HUDEP-2 (cell line): ENCODE results near the gene GNG14.
"Not testable (repeated sequence)": the region's sequence is repeated elsewhere in the genome, so short reads cannot be mapped to it uniquely, and the experiment has no call there.

Experiments used
- DNase-seq, 76 experiments: peaks; one replicate each; lab custom pipeline; 2025; ENCODE audit not compliant: unreplicated experiment in 76 of 76; lab: John Stamatoyannopoulos, UW

The GNG14 gene

DNA sequence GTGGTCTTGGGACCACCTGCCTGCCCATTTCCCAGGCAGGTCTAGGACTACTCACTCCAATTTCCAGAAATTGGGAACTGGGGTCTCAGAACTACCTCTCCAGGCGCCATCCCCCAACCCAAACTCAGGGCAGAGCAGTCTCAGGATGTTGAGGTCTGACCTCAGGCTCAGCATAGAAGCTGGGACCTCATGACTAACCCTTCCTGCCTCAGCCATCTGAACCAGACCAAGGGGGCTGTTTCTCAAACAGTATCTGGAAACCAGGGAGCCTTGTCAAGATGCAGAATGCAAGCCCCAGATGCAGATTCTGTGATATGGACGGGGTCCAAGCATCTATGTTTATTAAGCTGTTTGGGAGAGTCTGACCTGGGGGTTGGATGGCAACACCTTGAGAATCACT is 7.3 kb downstream of the GNG14 start:
- no peak for DNase-seq

DNA sequence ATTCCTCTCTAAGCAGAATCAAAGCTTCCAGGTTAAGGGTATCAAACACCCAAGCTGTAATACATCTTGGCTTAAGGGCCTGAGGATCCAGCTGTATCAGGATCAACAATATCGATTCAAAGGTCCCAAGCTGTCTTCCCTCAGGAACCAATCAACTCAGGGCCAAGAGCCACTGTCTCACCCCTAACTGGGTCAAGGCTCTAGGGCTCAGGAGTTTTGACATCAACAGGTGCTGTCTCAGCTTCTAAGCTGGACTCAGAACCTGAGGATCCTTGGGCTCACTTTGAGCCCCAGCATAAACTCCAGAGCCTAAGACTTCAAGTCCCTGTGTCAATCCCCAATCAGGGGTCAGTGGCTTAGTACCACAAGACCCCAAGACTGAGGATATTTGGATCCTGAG is 7.7 kb downstream of the GNG14 start:
- DNase-seq: peak in 1 of 76 experiments; percentile 12

DNA sequence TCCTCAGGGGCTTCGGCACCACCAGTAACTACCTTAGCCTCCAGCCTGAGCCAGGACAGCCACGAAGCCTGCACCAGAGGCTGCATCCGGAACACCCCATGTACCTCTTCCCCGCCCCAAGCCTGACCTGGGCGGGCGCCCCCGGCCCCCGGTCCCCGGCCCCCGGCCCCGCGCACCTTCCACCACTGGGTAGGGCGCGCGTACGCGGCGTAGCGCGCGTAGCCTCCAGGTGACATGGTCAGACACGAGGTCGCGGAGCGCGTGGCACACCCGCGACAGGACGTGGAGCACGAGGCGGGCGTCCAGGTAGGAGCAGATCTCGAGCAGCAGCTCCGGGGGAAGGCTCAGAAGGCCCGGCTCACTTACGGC is 8.2 kb downstream of the GNG14 start:
- peak in 2 of 76 experiments; percentile 36 to 54 for DNase-seq

DNA sequence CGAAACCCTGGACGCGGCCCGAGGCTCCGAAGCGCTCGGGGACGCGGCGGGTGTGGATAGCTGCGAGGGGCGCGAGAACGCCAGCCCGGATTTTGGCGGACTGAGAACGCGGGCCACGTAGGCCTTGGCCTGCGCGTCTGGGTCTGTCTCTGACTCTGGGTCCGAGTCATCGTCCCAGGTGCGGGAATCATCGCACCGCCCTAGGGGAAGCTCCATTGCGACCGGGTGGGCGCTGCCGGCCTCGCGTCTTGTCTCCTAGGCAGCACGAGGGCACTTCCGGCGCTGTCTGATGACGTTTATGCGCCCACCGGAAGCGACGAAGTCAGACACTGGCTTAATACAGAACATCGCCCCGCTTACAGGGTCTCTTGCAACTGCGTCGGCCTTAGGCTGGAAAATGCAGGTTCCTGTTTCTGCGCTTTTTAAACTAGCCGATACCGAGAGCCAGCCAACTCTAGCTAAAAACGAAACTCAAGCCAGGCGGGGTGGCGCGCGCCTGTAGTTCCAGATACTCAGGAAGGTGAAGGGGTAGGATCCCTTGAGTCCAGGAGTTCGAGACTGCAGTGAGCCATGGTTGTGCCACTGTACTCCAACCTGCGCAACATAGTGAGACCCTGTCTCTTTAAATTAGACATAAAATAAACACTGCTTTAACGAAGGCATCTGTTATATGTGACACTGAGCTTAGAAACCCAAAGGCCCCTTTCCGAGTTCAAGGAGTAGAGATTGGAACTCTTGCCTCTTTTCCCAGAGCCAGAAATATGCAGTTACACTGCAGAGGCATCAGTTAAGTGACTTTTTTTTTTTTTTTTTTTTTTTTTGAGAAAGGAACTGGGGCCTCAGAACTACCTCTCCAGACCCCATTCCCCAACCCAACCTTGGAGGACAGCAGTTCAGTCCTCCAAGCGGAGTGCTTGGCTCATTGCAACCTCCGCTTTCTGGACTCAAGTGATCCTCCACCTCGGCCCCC is 8.9 kb downstream of the GNG14 start, which contains the start of gene FBXW9:
FBXW9 (minus strand) TSS at position 266 of the 970 bp plus-strand sequence; CDS start at position 216, 50 bp downstream.
- peak; percentile 51 to 97 (median 93) for DNase-seq

DNA sequence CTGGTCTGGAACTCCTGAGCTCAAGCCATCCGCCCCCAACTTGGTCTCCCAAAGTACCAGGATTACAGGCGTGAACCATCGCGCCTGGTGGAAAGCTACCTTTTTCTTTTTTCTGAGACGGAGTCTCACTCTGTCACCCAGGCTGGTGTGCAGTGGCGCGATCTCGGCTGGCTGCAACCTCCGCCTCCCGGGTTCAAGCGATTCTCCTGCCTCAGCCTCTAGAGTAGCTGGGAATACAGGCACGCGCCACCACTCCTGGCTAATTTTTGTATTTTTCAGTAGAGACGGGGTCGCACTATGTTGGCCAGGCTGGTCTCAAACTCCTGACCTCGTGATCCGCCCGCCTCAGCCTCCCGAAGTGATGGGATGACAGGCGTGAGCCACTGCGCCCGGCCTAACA is 9.6 kb downstream of the GNG14 start:
- not testable (repeated sequence) for DNase-seq

DNA sequence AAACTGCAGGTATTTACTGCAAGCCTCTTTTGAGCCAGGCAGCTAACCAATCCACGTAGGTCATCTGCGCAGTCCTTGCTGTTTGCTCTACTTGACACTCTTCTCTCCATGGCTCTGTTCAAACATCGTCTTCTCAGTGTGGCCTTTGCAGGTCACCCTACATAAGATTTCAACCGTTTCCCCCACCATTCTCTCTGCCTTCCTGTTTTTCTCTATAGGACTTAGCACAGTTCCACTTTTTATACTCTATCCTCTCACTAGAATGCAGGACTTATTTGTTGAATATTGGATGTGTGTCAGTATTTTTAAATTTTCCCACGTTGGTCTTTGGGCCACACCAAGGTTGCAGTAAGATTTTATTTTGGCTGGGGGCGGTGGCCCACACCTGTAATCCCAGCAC is 10.3 kb downstream of the GNG14 start:
- DNase-seq: no peak

DNA sequence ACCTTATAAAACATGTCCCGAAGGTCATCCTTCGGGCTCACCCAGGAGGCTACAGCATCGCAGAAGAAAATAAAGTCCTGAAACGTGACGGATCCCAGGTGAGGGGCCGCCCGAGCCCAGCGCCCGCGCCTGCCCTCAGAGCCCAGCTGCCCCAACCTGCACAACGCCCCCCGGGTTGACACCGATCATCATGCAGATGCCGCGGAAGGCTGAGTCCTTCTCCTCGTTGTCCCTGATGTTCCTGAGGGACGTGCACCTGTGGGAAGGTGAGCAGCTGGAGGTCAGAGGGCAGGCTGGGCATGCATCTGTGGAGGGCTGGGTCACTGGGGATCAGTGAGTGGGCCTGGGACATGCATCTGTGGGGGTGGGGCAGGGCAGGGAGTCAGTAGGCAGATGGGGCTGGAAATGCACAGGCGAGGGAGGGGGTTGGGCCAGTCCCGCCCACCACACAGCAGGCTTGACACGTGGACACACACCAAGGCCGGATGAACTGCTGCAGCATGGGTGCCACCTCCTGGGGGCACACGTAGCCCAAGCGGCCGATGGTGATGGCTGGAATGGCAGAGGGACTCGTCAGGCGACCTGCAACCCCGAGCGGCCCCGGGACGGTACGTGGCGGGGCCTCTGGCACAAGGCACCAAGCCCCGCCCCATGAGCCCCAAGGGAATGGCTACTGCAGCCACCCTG is 13.9 kb downstream of the GNG14 start:
- no peak for DNase-seq

DNA sequence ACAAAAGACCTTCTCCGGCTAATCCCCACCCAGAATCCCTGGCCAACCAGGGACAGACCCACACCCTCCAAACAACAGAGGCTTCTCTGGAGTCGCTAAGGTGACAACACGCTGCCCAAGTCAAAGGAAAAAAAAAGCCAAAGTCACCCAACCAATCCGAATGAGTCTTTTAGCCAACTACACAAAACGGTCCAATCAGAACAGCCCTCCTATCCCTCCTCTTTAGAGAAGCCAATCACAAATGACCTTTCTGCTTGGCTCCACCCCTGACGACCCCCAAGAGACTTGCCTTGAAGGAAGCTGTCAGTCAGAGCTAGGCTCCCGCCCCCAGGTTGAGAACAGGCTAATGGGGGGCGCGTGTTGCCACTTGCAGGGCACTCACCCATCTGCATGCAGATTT is 15.2 kb downstream of the GNG14 start:
- DNase-seq: peak in 17 of 76 experiments; percentile 10 to 54 (median 32)

DNA sequence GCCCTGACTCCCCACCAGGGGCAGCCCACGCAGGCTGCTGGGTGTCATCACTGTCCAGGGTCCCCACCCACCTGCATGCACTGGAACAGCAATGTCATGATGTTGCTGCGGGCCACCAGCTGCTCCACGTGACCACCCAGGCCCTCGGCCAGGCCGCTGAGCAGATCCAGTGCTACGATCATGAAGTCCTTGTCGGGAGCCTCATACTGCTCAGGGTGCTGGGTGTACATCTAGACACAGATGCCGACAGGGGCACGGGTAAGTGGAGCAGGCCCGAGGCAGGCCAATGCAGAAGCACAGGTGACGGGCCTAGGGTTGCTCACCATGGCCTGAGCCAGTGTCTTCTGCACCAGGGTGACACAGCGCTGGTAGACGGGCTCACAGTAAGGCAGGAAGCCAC is 17.4 kb downstream of the GNG14 start:
- no peak for DNase-seq

DNA sequence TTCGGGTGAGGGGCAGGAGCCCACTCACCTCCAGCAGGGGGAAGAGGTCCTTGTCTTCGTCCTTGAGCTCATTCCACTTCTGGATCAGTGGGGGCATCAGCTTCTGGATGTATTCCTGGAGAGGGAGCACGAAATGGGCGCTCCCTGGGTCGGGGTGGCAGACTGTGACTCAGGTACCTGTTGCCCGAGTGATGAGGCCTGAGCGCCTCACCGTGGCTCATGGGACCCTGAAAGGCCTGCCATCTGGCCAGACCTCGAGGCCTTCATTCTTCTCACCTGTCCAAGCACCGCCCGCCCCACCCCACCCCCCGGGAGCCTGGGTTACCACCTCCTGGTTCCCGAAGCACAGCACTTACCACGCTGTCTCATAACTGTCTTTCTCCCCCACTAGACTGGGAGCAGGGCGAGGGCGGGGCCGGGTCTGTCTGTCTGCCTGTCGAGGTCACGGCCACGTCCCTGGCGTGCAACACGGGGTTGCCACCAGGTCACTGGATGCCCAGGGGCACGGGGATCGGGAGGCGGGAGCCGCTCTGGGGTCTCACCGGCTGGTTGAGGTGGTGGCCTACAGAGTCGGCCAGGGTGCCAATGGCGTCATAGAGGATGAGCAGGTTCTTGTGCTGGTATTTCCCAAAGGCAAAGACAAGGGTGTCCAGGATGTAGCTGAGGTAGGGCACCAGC is 18.0 kb downstream of the GNG14 start:
- no peak for DNase-seq

DNA sequence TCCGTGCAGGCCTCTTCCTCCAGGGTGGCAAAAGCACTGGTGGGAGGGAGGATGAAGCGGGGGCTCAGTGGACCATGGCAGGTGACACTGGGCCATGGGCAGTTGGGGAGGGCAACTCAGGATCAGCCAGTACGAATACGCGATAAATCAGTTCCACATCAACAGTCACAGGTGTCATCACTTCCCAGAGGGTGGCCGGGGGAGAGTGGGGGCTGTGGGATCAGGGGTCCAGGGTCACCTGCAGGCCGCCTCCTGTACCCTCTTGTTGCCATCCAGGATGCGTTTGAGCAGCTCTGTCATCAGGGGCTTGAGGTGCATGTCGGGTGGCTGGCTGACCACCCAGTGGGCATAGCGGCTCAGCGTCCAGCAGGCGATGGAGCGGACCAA is 18.5 kb downstream of the GNG14 start:
- no peak for DNase-seq

DNA sequence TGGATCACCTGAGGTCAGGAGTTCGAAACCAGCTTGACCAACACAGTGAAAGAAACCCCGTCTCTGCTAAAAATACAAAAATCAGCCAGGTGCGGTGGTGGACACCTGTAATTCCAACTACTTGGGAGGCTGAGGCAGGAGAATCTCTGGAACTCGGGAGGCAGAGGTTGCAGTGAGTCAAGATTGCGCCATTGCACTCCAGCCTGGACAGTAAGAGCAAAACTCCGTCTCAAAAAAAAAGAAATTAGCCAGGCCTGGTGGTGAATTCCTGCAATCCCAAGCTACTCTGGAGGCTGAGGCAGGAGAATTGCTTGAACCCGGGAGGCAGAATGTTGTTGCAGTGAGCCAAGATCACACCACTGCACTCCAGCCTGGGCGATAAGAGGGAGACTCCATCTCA is 20.8 kb downstream of the GNG14 start:
- DNase-seq: no peak

DNA sequence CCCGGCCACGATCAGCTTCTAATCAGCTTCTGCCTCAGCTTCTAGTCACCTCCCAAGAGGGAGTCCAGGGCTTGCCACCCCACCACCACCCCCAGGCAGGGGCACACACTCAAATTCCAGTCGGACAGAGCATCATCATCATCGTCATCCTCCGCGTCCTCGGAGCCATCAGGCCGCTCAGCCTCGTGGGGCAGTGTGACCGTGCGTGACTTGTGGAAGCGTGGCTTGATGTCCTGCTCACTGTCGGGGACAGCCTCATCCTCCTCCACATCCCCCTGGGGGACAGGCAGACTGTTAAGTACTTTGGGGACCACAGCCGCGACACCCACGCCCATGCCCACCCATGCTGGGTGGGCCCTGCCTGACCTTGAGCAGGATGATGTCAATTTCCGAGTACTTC is 23.4 kb downstream of the GNG14 start:
- DNase-seq: no peak

DNA sequence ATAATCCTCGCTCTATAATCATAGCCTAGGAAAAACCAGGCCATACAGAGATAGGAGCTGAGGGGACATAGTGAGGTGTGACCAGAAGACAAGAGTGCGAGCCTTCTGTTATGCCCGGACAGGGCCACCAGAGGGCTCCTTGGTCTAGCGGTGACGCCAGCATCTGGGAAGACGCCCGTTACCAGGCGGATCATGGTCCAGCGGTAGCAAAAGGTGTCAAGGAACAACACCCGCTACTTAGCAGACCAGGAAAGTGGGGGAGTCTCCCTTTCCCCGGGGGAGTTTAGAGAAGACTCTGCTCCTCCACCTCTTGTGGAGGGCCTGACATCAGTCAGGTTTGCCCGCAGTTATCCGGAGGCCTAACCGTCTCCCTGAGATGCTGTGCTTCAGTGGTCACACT is 24.3 kb downstream of the GNG14 start:
- DNase-seq: peak in 10 of 76 experiments; percentile 18 to 57 (median 33)

DNA sequence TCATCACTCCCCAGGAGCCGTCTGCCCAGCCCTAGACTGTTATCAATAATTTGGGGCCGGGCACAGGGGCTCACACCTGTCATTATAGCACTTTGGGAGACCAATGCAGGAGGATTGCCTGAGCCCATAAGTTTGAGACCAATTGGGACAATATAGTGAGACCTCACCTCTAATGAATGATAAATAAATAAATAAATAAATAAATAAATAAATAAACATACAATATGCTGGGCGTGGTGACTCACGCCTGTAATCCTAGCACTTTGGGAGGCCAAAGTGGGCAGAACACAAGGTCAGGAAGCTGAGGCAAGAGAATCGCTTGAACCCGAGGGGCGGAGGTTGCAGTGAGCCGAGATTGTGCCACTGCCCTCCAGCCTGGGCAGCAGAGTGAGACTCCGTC is 25.5 kb downstream of the GNG14 start:
- DNase-seq: not testable (repeated sequence)

DNA sequence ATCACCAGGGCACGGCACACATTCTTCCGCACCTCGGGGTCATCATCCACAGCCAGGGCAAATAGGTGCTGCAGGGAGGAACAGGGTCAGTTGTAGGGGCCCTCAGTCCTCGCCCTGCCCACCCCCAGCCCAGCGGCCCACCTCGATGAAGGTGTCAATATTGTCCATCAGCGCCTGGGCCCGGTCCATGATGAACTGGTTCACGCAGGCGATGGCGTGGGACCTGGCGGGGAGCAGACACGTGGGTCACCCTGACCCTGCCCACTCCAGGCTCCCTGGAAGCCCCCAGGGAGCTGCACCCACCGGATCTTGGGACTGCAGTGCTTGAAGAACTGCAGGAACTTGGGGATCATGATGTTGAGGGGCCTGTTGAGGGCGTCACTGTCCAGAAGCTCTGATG is 27.3 kb downstream of the GNG14 start:
- DNase-seq: no peak

DNA sequence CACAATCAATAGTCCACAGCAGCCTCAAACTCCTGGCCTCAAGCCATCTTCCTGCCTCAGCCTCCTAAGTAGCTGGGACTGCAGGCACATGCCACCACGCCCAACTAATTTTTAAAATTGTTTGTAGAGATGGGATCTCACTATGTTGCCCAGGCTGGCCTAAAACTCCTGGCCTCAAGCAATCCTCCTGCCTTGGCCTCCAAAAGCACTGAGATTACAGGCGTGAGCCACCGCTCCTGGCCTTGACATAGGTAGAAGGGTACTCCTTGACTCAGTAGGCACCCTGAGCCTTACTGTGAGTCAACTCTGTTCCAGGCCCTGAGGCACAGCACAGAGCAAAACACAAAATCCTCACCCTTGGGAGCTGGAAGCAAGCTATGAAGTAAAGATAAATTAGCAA is 28.1 kb downstream of the GNG14 start:
- peak in 4 of 76 experiments; percentile 17 to 29 (median 20) for DNase-seq

DNA sequence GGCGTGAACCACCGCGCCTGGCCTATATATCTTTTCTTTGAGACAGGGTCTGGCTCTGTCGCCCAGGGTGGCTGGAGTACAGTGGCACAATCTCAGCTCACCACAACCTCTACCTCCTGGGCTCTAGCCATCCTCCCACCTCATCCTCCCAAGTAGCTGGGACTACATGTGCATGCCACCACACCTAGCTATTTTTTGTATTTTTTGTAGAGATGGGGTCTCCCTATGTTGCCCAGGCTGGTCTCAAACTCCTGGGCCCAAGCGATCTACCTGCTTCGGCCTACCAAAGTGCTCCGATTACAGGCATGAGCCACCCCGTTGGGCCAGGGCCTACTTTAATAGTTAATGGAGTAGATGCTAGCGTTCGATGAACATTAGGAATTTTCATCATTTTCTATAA is 32.5 kb downstream of the GNG14 start:
- no peak for DNase-seq

DNA sequence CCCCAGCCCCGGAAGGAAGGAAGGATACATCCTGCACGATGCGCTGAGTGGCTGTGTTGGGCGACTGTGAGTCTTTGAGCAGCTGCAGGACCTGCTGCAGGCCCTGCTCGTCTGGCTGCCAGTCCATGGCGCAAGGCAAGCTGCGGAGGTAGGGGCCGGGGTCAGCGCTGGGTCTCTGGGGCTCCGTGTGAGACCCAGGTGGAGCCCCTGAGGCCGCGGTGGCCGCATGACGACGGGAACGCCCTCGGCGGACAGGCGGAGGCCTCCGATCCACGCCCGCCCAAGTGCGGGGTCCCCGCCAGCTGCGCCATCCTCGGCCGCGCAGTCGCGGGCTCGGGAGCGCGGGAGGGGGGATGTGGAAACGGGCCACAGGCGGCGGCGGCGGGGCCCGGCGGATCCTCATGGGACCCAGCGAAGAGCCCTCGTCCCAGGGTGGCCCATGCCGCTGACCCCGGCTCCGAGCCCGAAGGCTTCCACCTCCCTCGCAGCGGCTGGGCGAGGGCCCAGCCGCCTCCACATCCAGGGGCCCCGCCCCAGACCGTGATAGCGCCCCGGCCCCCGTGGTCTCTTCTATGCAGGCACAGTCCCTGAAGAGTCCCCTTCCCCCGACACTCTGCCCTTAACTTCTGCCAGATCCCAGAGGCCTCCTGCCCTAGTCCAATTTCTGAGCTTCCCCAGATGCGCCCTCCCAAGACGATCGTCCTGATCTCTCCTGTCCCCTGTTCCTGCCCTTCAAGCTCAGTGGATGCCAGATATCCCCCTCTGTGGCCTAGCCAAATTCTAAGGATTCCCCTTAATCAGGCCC is 33.3 kb downstream of the GNG14 start:
- DNase-seq: peak in 30 of 76 experiments; percentile 12 to 62 (median 34)
